Gastrocnemius medialis (tissue), 4 donors: ENCODE measurements around the gene SLC9A5. TPM values are rescaled to one million over a fixed set of nuclear protein-coding genes. Genes with fewer than 3 reads are reported as not detected.

Experiments
- ATAC-seq, 2 donors: fragments of 150-250 bp; one replicate each; pipeline ENCODE4 v1.9.1; 2016
- DNase-seq, 2 donors: peaks; one replicate each; pipeline ENCODE4 v3.0.0-alpha.2; 2019
- H3K27ac ChIP-seq, 4 donors: fragments of 200-600 bp; sonication (generic); 1 replicate in 1 of 4; 2 replicates in 3 of 4; pipeline ENCODE4 v1.5.1; 2016 to 2018; ENCODE audit warnings: mild to moderate bottlenecking in 2 of 4, moderate library complexity in 1 of 4
- H3K27me3 ChIP-seq, 3 donors: fragments of 200-600 bp; sonication (generic) in 2 of 3; 1 replicate in 1 of 3; 2 replicates in 2 of 3; pipeline versions ENCODE4 v1.5.1 to v1.6.0; 2016 to 2019; ENCODE audit warnings: mild to moderate bottlenecking in 1 of 3, moderate library complexity in 1 of 3
- H3K36me3 ChIP-seq, 2 donors: fragments of 200-600 bp; sonication (generic) in 1 of 2; one replicate each; pipeline ENCODE4 v1.5.1; 2017 to 2018
- H3K4me1 ChIP-seq, 2 donors: fragments of 200-600 bp; sonication (generic) in 1 of 2; one replicate each; pipeline ENCODE4 v1.5.1; 2016 to 2017; ENCODE audit warnings: mild to moderate bottlenecking in 2 of 2
- H3K4me3 ChIP-seq, 4 donors: fragments of 200-600 bp; sonication (generic) in 3 of 4; 1 replicate in 1 of 4; 2 replicates in 3 of 4; pipeline ENCODE4 v1.5.1; 2016 to 2019; ENCODE audit warnings: mild to moderate bottlenecking in 2 of 4
- H3K9me3 ChIP-seq, 3 donors: fragments of 200-600 bp; sonication (generic) in 2 of 3; 1 replicate in 1 of 3; 2 replicates in 2 of 3; pipeline ENCODE4 v1.5.1; 2016 to 2019
- POLR2A ChIP-seq, 2 donors: fragments of 450-650 bp; IDR thresholded peaks; one replicate each; pipeline ENCODE4 v1.6.1; 2017; ENCODE audit warnings: antibody characterized with exemption in 2 of 2, mild to moderate bottlenecking in 2 of 2, moderate library complexity in 2 of 2
- in situ Hi-C, 4 donors: fragments of 200-750 bp; cut with MboI; loops; one replicate each; pipeline versions ENCODE4 v1.15.0 to v1.8.0; 2017; ENCODE audit warnings: low sequenced_read_pairs in 4 of 4
- intact Hi-C: fragments of 100-400 bp; cut with DNase I; formaldehyde crosslinking; loops from one replicate; pipeline ENCODE4 v1.15.1; 2023; ENCODE audit warnings: low total_unique reads
- total RNA-seq, 4 donors: library from RNA; depleted of rRNA; stranded (reverse); fragments of >200 nt; gene quantifications; one replicate each; pipeline versions ENCODE4 v1.1.0 to v1.2.3, GENCODE V29; 2016
- TF ChIP-seq, protein P1 (sequence below), 5 experiments: fragments of 450-650 bp in 3 of 5; fragments of 200-600 bp in 2 of 5; sonication (generic) in 2 of 5; IDR thresholded peaks in 4 of 5; conservative IDR thresholded peaks in 1 of 5; 1 replicate in 4 of 5; 2 replicates in 1 of 5; pipeline ENCODE4 v1.5.1; 2016 to 2019; ENCODE audit warnings: antibody characterized with exemption in 5 of 5, mild to moderate bottlenecking in 3 of 5, moderate library complexity in 3 of 5

SLC9A5 gene
- total RNA-seq, 4 donors from 2014 or later = 0.61 to 2.0 (median 1.2) TPM

DNA sequence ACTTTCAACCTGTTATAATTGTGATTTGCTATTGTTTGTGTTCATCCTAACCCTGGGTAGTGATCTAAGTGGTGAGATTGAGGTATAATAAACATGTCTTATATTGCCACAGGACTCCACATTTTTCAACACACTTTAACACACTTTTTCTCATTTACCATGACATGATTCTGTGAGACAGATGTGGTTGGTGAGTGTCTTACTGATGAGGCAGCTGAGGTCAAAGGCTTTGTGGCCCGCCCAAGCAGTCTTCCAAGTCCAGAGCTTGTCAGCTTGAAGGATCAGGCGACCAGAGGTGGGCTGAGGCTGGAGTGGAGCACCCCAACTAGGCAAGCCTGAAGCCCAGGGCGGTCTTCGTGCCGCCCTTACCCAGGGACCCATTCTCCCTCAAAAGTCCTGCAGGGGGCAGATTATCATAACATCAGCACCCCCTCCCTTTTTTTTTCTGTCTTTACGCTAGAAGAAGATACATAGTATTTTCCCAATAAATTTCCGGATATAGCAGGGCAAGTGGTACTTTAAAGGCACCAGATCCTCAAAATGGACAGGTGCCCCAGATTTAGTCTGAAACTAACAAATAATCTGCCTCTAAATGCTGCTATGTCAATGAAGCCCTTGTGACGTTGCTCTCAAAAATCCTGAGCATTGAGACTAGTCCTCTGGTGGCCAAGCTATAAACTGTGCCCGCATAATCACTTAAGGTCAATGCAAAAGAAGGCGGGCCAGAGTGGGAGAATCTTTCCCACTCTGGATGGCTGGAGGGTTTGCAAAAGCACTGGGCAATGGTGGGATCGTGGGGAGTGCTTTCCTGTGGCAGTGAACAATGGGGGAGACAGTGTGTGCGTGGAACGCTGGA lies 56.7 kb downstream of the SLC9A5 start:
- TF ChIP-seq POLR2A (IDR thresholded peaks at IDR 0.05) = no peak
- TF ChIP-seq, protein P1, sequence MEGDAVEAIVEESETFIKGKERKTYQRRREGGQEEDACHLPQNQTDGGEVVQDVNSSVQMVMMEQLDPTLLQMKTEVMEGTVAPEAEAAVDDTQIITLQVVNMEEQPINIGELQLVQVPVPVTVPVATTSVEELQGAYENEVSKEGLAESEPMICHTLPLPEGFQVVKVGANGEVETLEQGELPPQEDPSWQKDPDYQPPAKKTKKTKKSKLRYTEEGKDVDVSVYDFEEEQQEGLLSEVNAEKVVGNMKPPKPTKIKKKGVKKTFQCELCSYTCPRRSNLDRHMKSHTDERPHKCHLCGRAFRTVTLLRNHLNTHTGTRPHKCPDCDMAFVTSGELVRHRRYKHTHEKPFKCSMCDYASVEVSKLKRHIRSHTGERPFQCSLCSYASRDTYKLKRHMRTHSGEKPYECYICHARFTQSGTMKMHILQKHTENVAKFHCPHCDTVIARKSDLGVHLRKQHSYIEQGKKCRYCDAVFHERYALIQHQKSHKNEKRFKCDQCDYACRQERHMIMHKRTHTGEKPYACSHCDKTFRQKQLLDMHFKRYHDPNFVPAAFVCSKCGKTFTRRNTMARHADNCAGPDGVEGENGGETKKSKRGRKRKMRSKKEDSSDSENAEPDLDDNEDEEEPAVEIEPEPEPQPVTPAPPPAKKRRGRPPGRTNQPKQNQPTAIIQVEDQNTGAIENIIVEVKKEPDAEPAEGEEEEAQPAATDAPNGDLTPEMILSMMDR (IDR thresholded peaks at IDR 0.05 in 4 of 5, conservative IDR thresholded peaks at IDR 0.05 in 1 of 5) = no peak
- no peaks in the 10 kb centered on the region for H3K36me3 ChIP-seq
- no peak overlapping the region for H3K4me3 ChIP-seq
- H3K27ac ChIP-seq = no peak overlapping the region
- ATAC-seq = no peak
- no peaks in the 10 kb centered on the region for H3K4me1 ChIP-seq
- in situ Hi-C loops (no loop called here), intact Hi-C loops (no loop called here)
- H3K27me3 ChIP-seq = no peaks in the 10 kb centered on the region
- DNase-seq = no peak
- no peaks in the 10 kb centered on the region for H3K9me3 ChIP-seq

- Histone ChIP-seq H3K4me1 (no peaks in the 10 kb centered on the region), H3K36me3 (no peaks in the 10 kb centered on the region), H3K27ac (no peak overlapping the region), H3K4me3 (no peak overlapping the region), H3K9me3 (no peaks in the 10 kb centered on the region), H3K27me3 (no peaks in the 10 kb centered on the region)
- no peak for TF ChIP-seq POLR2A (IDR thresholded peaks at IDR 0.05)
- TF ChIP-seq, protein P1 (IDR thresholded peaks at IDR 0.05 in 4 of 5, conservative IDR thresholded peaks at IDR 0.05 in 1 of 5) = no peak
- in situ Hi-C loops = no loop called here
- DNase-seq (no peak), ATAC-seq (no peak)
- intact Hi-C loops = no loop called here
Observed at GRCh38 chr16:67310561-67310960, 61.8 kb downstream of the SLC9A5 start.

GRCh38 chr16:67311607-67312488 lies 63.1 kb downstream of the SLC9A5 start:
- in situ Hi-C loops = no loop called here

GRCh38 chr16:67312719-67313118 lies 63.9 kb downstream of the SLC9A5 start:
- TF ChIP-seq, protein P1 (IDR thresholded peaks at IDR 0.05 in 4 of 5, conservative IDR thresholded peaks at IDR 0.05 in 1 of 5) = no peak
- no peak for TF ChIP-seq POLR2A (IDR thresholded peaks at IDR 0.05)
- ATAC-seq (no peak), DNase-seq (no peak)
- Histone ChIP-seq H3K27ac (no peak overlapping the region), H3K27me3 (peaks cover 0 to under 1% (median 0%) of the 10 kb centered on the region in 3 donors), H3K9me3 (no peaks in the 10 kb centered on the region), H3K36me3 (no peaks in the 10 kb centered on the region), H3K4me1 (no peaks in the 10 kb centered on the region), H3K4me3 (no peak overlapping the region)
- in situ Hi-C loops = no loop called here
- intact Hi-C loops = no loop called here

More at GRCh38 chr16:67311607-67312488, 63.1 kb downstream of the SLC9A5 start:
- no peaks in the 10 kb centered on the region for H3K27me3 ChIP-seq
- intact Hi-C loops = no loop called here
- H3K4me1 ChIP-seq = no peaks in the 10 kb centered on the region
- no peak overlapping the region for H3K4me3 ChIP-seq
- ATAC-seq = peak; percentile 24 to 47
- DNase-seq = no peak
- TF ChIP-seq, protein P1 (IDR thresholded peaks at IDR 0.05 in 4 of 5, conservative IDR thresholded peaks at IDR 0.05 in 1 of 5) = no peak
- TF ChIP-seq POLR2A (IDR thresholded peaks at IDR 0.05) = no peak
- no peaks in the 10 kb centered on the region for H3K36me3 ChIP-seq
- H3K27ac ChIP-seq = no peak overlapping the region
- H3K9me3 ChIP-seq = no peaks in the 10 kb centered on the region
